OCI-LY7 (cell line): ENCODE measurements around the gene CES2. TPM values are rescaled to one million over a fixed set of nuclear protein-coding genes. Genes with fewer than 3 reads are reported as not detected.
A peak's percentile ranks its signal among the peaks of the same experiment; 100 is the strongest.

Experiments used
- BruUV-seq: library from RNA; stranded (reverse); fragments of 400-500 nt; replicated peaks from 2 replicates; lab custom pipeline; 2021; lab: Mats Ljungman, UMichigan
- CTCF ChIA-PET: fragments of 300-600 bp; sonication (Branson Sonifier 250); formaldehyde crosslinking; loops from one replicate; lab custom pipeline; 2022; ENCODE audit warnings: antibody characterized with exemption; ENCODE audit not compliant: unreplicated experiment; lab: Charles Lee
- POLR2A ChIA-PET: fragments of 300-600 bp; sonication (Branson Sonifier 250); formaldehyde crosslinking; loops from one replicate; lab custom pipeline; 2022; ENCODE audit warnings: antibody characterized with exemption; lab: Charles Lee
- DNase-seq: peaks from one replicate; pipeline ENCODE4 v3.0.0-alpha.2; 2015; ENCODE audit warnings: low spot score
- H2AFZ ChIP-seq: fragments of 200-600 bp; sonication (generic), shearing (Covaris generic); 2 replicates; pipeline ENCODE4 v1.6.1; 2014; ENCODE audit warnings: mild to moderate bottlenecking, antibody characterized with exemption, low read length, moderate library complexity
- H3K27ac ChIP-seq: fragments of 200-600 bp; sonication (generic); 2 replicates; pipeline ENCODE4 v1.5.1; 2014; ENCODE audit warnings: mixed run types, low read depth, mild to moderate bottlenecking, moderate library complexity, low read length, inconsistent platforms; ENCODE audit not compliant: poor library complexity, severe bottlenecking
- H3K36me3 ChIP-seq: fragments of 200-600 bp; sonication (generic); 2 replicates; pipeline ENCODE4 v1.6.1; 2014; ENCODE audit warnings: mild to moderate bottlenecking, antibody characterized with exemption, low read length, moderate library complexity, mixed read lengths; ENCODE audit not compliant: insufficient read depth
- H3K4me1 ChIP-seq: fragments of 200-600 bp; sonication (generic); 2 replicates; pipeline ENCODE4 v1.5.1; 2014; ENCODE audit warnings: mild to moderate bottlenecking, low read length; ENCODE audit not compliant: insufficient read depth, poor library complexity, severe bottlenecking
- H3K4me2 ChIP-seq: fragments of 200-600 bp; sonication (generic); 2 replicates; pipeline ENCODE4 v1.6.1; 2014; ENCODE audit warnings: mild to moderate bottlenecking, low read length
- H3K4me3 ChIP-seq: fragments of 200-600 bp; sonication (generic); 2 replicates; pipeline ENCODE4 v1.5.1; 2014; ENCODE audit warnings: mild to moderate bottlenecking, low read depth, low read length; ENCODE audit not compliant: poor library complexity, severe bottlenecking
- H3K79me2 ChIP-seq: fragments of 200-600 bp; sonication (generic); 2 replicates; pipeline ENCODE4 v1.6.1; 2016; ENCODE audit warnings: low read depth, mild to moderate bottlenecking, low read length, moderate library complexity, mixed read lengths; ENCODE audit not compliant: insufficient read depth
- H3K9me2 ChIP-seq: fragments of 200-600 bp; sonication (generic); 2 replicates; pipeline ENCODE4 v1.6.1; 2016; ENCODE audit warnings: mild to moderate bottlenecking, low read length, mixed read lengths; ENCODE audit not compliant: insufficient read depth
- H3K9me3 ChIP-seq: fragments of 200-600 bp; sonication (generic); 2 replicates; pipeline ENCODE4 v1.6.1; 2014; ENCODE audit warnings: mild to moderate bottlenecking, mixed run types, low read length, mixed read lengths
- H4K20me1 ChIP-seq: fragments of 200-600 bp; sonication (generic); 2 replicates; pipeline ENCODE4 v1.6.1; 2014; ENCODE audit warnings: mild to moderate bottlenecking, antibody characterized with exemption, low read length, moderate library complexity, mixed read lengths; ENCODE audit not compliant: insufficient read depth
- CTCF ChIP-seq: fragments of 200-600 bp; sonication (generic); conservative IDR thresholded peaks from 2 replicates; pipeline ENCODE4 v1.5.1; 2014; ENCODE audit warnings: mild to moderate bottlenecking, antibody characterized with exemption, low read length, moderate library complexity, mixed read lengths
- EZH2phosphoT487 ChIP-seq: fragments of 200-600 bp; sonication (generic); IDR thresholded peaks from 2 replicates; pipeline ENCODE4 v1.6.1; 2018; ENCODE audit warnings: low read depth, borderline replicate concordance, mild to moderate bottlenecking, mixed run types, antibody characterized with exemption, low read length, moderate library complexity, mixed read lengths
- intact Hi-C: fragments of 100-400 bp; cut with micrococcal nuclease; formaldehyde crosslinking; loops from one replicate; pipeline ENCODE4 v1.10.0; 2022; ENCODE audit not compliant: unreplicated experiment
- total RNA-seq, 2 experiments: library from RNA; depleted of rRNA in 1 of 2; stranded (reverse); fragments of >200 nt in 1 of 2; shearing (Covaris generic) in 1 of 2; gene quantifications; 2 replicates each; pipeline ENCODE4 v1.2.3, GENCODE V29; 2014 to 2022

The CES2 gene
- total RNA-seq, 2 experiments from 2014 or later, result 29.6 to 30.7 TPM

- Histone ChIP-seq H3K79me2 (no peaks in the 10 kb centered on the region), H3K4me1 (no peaks in the 10 kb centered on the region), H3K36me3 (no peaks in the 10 kb centered on the region), H3K9me3 (no peaks in the 10 kb centered on the region), H3K27ac (no peak overlapping the region), H3K4me3 (no peak overlapping the region), H3K4me2 (no peak overlapping the region), H4K20me1 (no peaks in the 10 kb centered on the region), H3K9me2 (no peaks in the 10 kb centered on the region), H2AFZ (no peak overlapping the region)
- intact Hi-C loops, result no loop called here
- BruUV-seq, result no TSS peak
- peak; percentile 43 for DNase-seq
- ChIA-PET CTCF (no interaction called here), POLR2A (no interaction called here)
- TF ChIP-seq CTCF, result no peak
- TF ChIP-seq EZH2phosphoT487, result no peak
Observed at GRCh38 chr16:66905633-66906539, 29.4 kb upstream of the CES2 start.

GRCh38 chr16:66906916-66907836, 28.1 kb upstream of the CES2 start:
- ChIA-PET CTCF (interaction anchor here (0.5 kb wide), 1 partner anchor 12 kb away, joined by 3 read pairs; no protein-coding TSS in a partner anchor), POLR2A (no interaction called here)
- TF ChIP-seq CTCF, result no peak
- TF ChIP-seq EZH2phosphoT487, result no peak
- Histone ChIP-seq H3K4me3 (no peak overlapping the region), H3K4me1 (no peaks in the 10 kb centered on the region), H3K36me3 (no peaks in the 10 kb centered on the region), H4K20me1 (no peaks in the 10 kb centered on the region), H2AFZ (no peak overlapping the region), H3K9me3 (no peaks in the 10 kb centered on the region), H3K9me2 (no peaks in the 10 kb centered on the region), H3K27ac (no peak overlapping the region), H3K4me2 (no peak overlapping the region), H3K79me2 (no peaks in the 10 kb centered on the region)
- no peak for DNase-seq
- intact Hi-C loops, result no loop called here
- no TSS peak for BruUV-seq
